Left ventricle myocardium inferior (tissue), 1 donor: ENCODE measurements around the gene BCHE. TPM values are rescaled to one million over a fixed set of nuclear protein-coding genes. Genes with fewer than 3 reads are reported as not detected.

Experiments used
- DNase-seq: peaks from one replicate; pipeline ENCODE4 v3.0.0-alpha.2; 2020
- H3K27ac ChIP-seq: fragments of 200-600 bp; replicated peaks from 2 replicates; pipeline ENCODE4 v1.8.0; 2021
- H3K27me3 ChIP-seq: fragments of 200-600 bp; 2 replicates; pipeline ENCODE4 v1.8.0; 2021; ENCODE audit warnings: low read depth
- H3K36me3 ChIP-seq: fragments of 200-600 bp; 2 replicates; pipeline ENCODE4 v1.8.0; 2021
- H3K4me1 ChIP-seq: fragments of 200-600 bp; 2 replicates; pipeline ENCODE4 v1.8.0; 2021
- H3K4me3 ChIP-seq: fragments of 200-600 bp; 2 replicates; pipeline ENCODE4 v1.8.0; 2021; ENCODE audit warnings: mild to moderate bottlenecking, moderate library complexity
- H3K9me3 ChIP-seq: fragments of 200-600 bp; replicated peaks from 2 replicates; pipeline ENCODE4 v1.8.0; 2021
- intact Hi-C: fragments of 100-400 bp; cut with micrococcal nuclease; formaldehyde crosslinking; loops from one replicate; pipeline ENCODE4 v1.11.0; 2022
- long read RNA-seq: library from polyadenylated mRNA; unstranded; transcript quantifications from one replicate; pipeline ENCODE4 v2.0.0, GENCODE V29; 2021
- total RNA-seq: library from RNA; stranded (reverse); fragmentation: NEBNext Ultra II Directional; extraction: Animal tissue kit (Norgen Biotek cat#: 25700); gene quantifications from one replicate; pipeline ENCODE4 v1.2.1, GENCODE V29; 2021
- TF ChIP-seq, protein P1 (sequence below): fragments of 200-600 bp; IDR thresholded peaks from 2 replicates; pipeline ENCODE4 v1.8.0; 2021; ENCODE audit warnings: antibody characterized with exemption, mild to moderate bottlenecking, borderline replicate concordance
- donor health status: DM: no; HTN: yes; CAD: no; lungs with severe emphysema.

Gene BCHE
- 2.3 TPM for total RNA-seq
- long read RNA-seq, partial matches to known transcripts: 0 of 3 reads
- long read RNA-seq, other reads (novel, unspliced or antisense): 0 of 3 reads

DNA sequence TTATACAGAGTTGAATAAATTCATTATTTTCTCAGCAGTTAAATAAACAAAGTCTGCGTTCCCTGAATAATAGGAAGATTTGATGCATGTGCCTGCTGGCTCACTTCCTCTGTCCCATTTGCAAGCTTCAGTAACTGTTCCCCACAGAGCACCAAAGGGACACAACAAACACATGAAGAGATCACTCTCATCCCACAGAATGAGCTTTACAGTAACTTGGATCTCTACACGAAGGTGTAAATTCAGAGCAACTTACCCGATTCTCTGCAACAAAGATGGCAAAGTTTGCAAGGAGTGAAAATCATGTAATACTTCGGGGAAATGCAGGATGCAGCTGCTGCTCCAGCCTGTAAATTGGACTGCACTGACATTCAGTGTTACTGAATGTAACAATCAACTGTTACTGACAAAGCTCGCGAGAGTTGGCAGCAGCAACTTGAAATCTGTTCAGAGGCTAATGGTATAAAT, at the start of gene BCHE:
BCHE (minus strand) TSS at position 366 of the 468 bp plus-strand sequence. CDS start 6,390 bp downstream, outside the sequence.
- intact Hi-C loops: no loop called here
- Histone ChIP-seq H3K36me3 (no peaks in the 10 kb centered on the region), H3K4me1 (no peaks in the 10 kb centered on the region), H3K27ac (no peak within 1 kb of the TSS), H3K4me3 (peak within 1 kb of the TSS; percentile 51), H3K27me3 (no peaks in the 10 kb centered on the region), H3K9me3 (no peaks in the 10 kb centered on the region)
- DNase-seq: peak; percentile 20
- TF ChIP-seq, protein P1, sequence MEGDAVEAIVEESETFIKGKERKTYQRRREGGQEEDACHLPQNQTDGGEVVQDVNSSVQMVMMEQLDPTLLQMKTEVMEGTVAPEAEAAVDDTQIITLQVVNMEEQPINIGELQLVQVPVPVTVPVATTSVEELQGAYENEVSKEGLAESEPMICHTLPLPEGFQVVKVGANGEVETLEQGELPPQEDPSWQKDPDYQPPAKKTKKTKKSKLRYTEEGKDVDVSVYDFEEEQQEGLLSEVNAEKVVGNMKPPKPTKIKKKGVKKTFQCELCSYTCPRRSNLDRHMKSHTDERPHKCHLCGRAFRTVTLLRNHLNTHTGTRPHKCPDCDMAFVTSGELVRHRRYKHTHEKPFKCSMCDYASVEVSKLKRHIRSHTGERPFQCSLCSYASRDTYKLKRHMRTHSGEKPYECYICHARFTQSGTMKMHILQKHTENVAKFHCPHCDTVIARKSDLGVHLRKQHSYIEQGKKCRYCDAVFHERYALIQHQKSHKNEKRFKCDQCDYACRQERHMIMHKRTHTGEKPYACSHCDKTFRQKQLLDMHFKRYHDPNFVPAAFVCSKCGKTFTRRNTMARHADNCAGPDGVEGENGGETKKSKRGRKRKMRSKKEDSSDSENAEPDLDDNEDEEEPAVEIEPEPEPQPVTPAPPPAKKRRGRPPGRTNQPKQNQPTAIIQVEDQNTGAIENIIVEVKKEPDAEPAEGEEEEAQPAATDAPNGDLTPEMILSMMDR: no peak

DNA sequence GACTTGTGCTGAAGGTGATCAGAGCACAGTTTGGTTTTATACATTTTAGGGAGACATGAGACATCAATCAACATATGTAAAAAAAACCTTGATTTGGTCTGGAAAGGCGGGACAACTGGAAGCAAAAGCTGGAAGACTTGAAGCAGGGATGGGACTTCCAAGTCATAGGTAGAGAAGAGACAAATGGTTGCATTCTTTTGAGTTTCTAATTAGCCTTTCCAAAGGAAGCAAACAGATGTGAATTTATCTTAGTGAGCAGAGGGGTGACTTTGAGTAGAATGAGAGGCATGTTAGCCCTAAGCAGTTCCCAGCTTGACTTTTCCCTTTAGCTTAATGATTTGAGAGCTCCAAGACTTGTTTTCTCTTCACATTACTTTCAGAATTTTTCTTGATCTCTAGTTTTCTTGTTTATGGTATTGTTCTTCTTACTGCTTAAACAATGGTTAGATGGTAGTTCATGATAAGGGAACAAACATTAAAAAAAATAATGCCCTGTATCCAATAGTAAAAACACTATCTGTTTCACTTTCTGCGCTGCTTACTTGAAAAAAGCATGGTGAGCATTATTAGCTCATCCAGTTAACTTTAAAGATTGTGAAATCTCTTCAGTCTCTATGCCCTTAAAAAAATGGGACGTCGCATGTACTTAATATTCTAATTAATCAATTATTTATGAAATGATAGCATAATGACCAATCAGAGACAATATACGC, 48.5 kb upstream of the BCHE start:
- intact Hi-C loops: no loop called here
- Histone ChIP-seq H3K4me3 (no peak overlapping the region), H3K27ac (no peak overlapping the region), H3K36me3 (no peaks in the 10 kb centered on the region), H3K4me1 (no peaks in the 10 kb centered on the region), H3K27me3 (no peaks in the 10 kb centered on the region), H3K9me3 (no peaks in the 10 kb centered on the region)
- DNase-seq: no peak
- TF ChIP-seq, protein P1: no peak

DNA sequence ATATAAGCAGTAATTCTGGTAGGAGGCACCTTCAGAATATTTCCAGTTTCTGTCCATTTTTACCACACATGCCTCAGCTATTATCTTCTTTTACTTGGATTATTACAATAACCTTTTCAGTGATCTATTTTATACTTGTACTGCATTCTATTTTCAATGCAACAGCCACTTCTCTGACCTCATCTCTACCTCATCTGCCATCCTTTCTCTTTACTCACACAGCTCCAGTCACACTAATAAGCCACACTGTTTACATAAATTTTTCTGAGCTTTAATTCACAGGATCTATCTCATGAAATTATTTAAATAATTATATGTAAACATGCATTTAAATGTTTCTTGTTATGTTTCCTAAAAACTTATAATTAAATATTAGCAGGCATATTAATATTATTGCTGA, 47.3 kb upstream of the BCHE start:
- Histone ChIP-seq H3K36me3 (no peaks in the 10 kb centered on the region), H3K4me1 (no peaks in the 10 kb centered on the region), H3K9me3 (no peaks in the 10 kb centered on the region), H3K27me3 (no peaks in the 10 kb centered on the region), H3K4me3 (no peak overlapping the region), H3K27ac (no peak overlapping the region)
- no peak for DNase-seq
- intact Hi-C loops: no loop called here
- TF ChIP-seq, protein P1: no peak

DNA sequence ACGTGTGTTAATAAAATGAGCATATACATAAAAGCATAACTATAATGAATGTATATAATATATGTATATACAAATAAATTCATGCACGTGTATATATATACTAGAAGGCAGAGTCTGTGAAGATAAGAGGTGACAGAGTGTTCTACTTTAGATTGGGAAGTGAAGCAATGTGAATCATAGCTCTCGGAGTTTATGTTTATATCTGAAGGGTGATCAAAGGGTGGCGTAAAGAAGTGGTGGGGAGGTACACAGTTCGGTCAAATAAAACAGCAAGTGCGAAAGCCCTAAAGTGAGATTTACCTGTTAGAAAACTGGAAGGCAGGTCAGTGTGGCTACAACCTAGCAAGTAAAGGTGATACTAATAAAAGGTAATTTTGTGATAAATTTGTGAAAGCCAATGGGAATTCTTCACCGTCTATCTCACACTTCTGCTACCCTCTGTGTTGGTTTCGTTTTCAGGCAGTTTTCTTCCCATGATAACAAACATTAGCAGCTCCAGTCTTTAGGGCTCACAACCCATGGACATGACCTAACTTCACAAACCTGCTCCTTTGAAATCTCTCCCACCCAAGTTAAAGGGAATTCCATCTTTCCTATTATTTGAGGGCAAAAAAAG, 46.7 kb upstream of the BCHE start:
- TF ChIP-seq, protein P1: no peak
- no peak for DNase-seq
- Histone ChIP-seq H3K27ac (no peak overlapping the region), H3K4me3 (no peak overlapping the region), H3K4me1 (no peaks in the 10 kb centered on the region), H3K27me3 (no peaks in the 10 kb centered on the region), H3K36me3 (no peaks in the 10 kb centered on the region), H3K9me3 (no peaks in the 10 kb centered on the region)
- intact Hi-C loops: no loop called here

DNA sequence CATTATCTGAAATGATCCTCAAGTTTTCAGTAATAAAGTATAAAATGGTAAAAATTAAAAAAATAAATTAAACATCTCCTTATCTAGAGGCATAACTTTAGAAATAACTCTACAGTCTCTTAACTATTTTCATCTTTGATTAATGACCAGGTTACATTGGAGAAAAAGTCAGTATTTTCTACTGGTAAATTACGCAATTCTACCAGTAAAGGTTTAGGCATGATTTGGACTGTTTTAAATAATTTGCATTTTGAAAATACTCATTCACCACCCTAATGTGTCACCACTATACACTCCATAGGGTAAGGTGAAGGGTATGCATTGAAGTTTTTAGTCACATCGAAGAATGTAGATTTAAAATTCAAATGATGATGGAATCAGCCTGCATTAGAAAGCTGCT, 45.9 kb upstream of the BCHE start:
- TF ChIP-seq, protein P1: no peak
- Histone ChIP-seq H3K27ac (no peak overlapping the region), H3K36me3 (no peaks in the 10 kb centered on the region), H3K9me3 (no peaks in the 10 kb centered on the region), H3K4me1 (no peaks in the 10 kb centered on the region), H3K4me3 (no peak overlapping the region), H3K27me3 (no peaks in the 10 kb centered on the region)
- intact Hi-C loops: no loop called here
- DNase-seq: no peak
